GM10847 (cell line): ENCODE data around the gene RPH3AL.

ENCODE experiments used
- POLR2A ChIP-seq: IDR thresholded peaks from 2 replicates; pipeline ENCODE4 v1.6.1; 2011; ENCODE audit not compliant: insufficient read length; ENCODE audit errors: extremely low read depth

Gene RPH3AL

DNA sequence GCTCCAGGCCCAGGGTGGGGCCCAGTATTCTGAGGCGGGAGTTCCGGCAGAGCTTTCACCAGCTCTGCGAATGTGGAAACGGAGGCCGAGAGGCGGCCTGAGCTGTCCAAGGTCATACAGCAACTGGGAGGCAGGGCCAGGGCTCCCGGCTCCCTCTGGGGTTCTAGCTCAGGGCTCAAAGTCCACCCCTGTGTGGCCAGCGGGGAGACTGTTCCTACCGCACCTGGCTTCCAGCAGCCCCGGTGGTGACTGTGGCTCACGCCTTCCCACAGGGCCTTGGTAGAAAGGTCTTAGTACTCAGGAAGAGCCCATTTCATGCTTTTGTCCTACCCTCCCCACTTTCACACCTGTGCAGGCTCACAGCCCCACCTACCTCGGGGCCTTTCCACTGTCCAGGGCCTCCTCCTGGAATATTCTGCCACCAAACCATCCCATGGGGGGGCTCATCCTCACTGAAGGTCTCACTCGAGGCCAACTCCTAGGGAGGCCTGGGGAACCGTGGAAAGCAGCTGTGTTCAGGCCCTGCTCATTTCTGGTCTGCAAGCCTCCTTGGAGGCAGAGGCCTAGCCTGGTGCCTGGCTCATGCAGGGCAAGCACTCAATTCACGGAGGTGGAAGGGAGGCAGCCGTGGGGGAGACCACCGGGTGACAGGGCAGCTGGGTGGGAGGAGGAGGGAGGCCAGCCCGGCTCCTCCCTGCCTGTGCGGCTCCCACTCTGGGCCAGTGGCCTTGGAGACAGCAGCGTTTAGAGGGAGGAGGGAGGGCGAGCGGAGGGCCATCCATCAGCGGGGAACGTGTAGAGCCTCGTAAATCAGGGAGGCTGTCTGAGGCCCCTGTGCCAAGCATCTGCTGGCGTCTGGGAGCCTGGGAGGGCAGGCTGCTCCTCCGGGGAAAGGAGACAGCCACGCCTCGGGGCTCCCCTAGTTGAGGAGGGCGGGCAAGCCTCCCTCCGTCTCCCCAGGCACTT lies 158.5 kb downstream of the RPH3AL start:
- no peak for TF ChIP-seq POLR2A

DNA sequence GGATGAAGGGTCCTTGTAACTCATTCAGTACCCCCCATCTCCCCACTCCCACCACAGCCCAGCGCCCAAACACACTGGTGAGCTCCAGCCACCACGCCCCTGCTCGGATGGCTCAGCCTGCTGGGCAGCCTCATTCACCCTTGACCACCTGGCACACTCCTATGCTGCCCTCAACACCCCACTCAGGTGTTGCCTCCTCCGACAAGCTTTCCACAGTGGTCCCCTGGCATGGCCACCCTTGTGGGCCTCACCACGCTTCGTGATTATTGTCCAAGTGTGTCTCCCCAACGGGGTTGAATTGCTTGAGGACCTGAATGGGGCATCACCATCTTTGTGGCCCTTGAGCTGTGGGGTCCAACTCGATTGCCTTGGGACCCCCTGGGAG lies 159.2 kb downstream of the RPH3AL start:
- no peak for TF ChIP-seq POLR2A

DNA sequence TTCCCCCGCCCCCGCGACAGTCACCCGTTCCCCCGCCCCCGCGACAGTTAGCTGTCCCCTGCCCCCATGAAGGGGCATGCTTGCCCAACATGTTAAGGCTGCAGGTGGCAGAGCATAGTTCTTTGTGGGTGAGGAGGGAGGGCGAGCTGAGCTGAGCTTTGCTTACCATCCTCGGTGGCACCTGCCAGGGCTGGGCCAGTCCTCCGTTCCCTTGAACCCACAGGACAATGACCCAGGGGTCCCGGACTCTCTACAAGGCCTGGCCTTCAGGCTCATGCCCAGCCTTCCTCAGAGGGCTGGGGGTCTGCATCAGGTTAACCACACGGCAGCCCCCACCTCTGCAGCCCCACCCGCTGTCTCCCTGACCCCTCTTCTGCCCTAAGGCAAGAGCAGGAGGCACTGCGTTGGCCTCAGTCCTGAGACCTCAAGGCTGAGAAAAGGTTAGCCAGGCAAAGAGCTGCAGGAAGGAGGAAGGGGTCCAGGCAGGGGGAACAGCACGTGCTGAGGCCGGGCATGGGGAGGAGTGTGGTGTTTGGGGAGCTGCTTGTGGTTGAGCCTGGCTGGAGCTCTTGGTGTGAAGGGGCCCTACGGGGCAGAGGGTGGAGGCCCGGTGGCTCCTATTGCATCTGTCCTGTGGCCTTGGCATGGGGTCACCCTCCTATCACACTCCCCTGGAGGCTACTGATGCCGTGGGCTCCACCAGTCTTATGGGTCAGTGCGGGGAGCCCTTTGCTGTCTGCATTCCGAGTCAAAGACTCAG lies 159.8 kb downstream of the RPH3AL start:
- no peak for TF ChIP-seq POLR2A

DNA sequence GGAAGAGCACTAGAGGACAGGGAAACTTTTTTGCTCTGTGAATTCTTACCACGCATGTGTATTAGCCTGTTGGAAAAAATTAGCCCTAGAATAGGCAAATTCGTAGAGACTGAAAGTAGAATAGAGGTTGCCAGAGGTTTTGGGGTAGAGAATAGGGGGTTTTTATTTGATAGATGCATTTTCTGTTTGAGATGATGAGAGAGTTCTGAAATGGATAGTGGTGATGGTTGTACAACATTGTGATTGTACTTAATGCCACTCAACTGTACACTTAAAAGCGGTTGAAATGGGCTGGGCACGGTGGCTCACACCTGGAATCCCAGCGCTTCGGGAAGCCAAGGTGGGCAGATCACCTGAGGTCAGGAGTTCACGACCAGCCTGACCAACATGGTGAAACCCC lies 163.2 kb downstream of the RPH3AL start:
- no peak for TF ChIP-seq POLR2A

DNA sequence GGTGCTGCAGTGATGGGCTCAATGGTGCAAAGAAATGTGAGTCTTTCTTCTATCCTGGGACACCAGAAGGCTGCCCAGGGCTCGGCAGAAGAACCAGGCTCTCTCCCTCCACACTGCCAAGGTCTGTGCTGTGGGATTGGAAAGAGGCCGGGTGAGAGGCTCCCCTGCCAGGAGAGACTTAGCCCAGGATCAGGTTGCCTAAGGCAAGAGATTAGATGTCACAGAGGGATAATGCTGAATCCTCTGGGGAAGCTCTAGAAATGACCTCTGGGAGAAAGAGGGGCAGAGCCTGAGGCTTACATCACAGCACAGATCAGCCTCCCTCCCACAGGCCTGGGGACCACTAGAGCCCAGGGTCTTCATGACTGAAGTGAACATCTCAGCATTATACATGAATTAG lies 165.5 kb downstream of the RPH3AL start:
- TF ChIP-seq POLR2A, result no peak

DNA sequence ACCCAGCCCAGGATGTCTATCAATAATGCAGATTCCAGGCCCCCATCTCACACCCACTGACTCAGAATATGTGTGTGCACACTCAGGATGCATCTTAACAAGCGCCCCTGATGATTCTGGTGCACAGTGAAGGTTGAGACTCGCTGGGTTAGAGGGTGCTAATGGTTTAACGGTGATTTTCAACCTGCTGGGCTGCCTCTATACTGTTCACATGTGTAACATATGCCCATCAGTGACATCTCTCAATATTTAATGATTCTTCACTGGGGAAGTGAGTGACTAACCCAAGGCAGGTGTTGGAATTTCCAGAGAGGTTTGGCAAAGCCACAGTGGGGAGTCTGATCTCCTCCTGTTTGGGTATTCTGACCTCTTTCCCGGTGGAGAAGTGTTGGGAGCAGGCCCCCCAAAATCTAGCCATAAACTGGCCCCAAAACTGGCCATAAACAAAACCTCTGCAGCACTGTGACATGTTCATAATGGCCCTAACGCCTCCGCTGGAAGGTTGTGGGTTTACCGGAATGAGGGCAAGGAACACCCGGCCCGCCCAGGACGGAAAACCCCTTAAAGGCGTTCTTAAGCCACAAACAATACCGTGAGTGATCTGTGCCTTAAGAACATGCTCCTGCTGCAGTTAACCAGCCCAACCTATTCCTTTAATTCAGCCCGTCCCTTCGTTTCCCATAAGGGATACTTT lies 167.0 kb downstream of the RPH3AL start:
- no peak for TF ChIP-seq POLR2A

DNA sequence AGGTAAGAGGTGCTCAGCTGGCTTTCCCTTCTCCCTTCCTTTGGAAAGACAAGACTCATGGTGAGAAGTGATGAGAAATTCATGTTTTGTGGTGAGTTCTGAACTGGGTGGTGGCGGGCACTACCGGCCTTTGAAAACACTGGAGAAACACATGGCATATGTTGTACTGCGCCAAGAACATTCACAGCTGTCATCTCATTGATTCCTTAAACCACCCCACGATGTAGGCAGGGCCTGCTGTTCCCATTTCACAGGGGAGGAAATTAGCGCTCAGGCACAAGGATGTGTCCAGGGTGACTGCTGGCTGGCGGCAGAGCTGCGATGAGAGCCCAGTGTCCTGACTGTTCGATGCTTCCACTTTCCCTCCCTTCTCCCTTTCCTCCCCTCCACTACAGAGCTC lies 169.6 kb downstream of the RPH3AL start:
- no peak for TF ChIP-seq POLR2A

DNA sequence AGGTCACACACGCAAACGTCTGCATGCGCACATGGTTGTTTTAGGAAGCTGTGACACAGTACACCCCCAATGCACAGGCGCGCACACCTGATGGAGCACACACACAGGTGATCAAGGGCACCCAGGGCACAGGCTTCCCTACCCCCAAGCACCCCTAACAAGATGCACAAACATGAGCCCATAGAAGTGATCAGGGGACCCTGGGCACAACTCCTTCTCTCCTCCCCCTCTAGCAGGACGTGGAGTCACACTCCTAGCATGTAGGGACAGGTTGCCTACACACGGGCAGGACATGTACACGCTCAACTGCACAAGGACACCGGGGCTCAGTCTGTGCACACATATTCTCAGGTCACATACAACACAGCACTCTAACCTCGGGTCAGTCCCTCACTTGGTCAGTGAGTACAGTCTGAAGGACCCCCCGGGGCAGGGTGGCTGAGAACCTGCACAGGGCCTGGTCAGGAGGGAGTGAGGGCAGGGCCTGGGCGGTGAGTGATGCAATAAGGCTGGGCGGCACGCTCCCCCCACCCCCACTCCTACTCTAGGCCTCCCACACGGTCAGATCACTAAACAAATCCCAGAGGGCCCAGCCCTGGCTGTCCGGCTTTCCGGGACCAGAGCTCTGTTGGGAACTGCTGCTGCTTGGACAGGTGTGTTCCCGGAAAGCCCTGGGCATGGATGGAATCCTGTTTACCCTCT lies 170.4 kb downstream of the RPH3AL start:
- TF ChIP-seq POLR2A, result no peak

DNA sequence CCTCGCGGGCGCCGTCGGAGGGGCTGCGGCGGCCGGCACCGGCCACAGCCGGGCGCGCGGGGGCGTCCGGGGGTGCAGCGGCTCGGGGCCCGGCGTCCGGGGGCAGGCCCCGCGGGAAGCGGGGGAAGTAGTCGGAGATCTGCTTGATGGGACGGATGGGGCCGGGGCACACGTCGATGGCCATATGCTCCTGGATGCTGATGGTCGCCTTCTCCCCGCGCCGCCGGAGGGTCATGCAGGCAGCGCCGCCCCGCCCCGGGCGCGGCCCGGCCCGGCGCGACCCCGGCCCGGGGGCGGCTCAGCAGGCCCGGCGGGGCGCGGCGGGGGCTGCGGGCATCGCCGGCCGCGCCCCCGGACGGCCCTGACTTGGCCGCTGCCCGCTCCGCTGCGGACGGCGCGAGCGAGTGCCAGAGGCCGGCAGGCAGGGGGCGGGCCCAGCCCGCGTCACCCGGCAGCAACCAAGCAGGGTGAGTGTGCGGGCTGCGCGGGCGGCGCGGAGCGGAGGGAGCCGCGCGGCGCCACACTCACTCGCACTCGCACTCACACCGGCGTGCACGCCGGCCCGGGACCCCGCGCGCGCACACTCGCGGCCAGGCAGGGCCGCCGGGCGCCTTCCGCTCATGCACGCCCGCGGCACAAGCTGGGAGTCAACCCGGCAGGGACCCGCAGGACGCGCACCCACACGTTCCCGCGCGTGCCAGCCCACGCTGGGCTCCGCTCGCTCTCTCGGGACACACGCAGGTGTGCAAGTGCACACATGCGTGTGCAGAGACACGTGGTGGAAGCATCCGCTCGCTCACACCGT lies 171.2 kb downstream of the RPH3AL start, which contains the start of gene DOC2B:
DOC2B (minus strand) TSS at position 406 of the 805 bp plus-strand sequence; CDS start at position 235, 171 bp downstream.
- TF ChIP-seq POLR2A, result no peak

DNA sequence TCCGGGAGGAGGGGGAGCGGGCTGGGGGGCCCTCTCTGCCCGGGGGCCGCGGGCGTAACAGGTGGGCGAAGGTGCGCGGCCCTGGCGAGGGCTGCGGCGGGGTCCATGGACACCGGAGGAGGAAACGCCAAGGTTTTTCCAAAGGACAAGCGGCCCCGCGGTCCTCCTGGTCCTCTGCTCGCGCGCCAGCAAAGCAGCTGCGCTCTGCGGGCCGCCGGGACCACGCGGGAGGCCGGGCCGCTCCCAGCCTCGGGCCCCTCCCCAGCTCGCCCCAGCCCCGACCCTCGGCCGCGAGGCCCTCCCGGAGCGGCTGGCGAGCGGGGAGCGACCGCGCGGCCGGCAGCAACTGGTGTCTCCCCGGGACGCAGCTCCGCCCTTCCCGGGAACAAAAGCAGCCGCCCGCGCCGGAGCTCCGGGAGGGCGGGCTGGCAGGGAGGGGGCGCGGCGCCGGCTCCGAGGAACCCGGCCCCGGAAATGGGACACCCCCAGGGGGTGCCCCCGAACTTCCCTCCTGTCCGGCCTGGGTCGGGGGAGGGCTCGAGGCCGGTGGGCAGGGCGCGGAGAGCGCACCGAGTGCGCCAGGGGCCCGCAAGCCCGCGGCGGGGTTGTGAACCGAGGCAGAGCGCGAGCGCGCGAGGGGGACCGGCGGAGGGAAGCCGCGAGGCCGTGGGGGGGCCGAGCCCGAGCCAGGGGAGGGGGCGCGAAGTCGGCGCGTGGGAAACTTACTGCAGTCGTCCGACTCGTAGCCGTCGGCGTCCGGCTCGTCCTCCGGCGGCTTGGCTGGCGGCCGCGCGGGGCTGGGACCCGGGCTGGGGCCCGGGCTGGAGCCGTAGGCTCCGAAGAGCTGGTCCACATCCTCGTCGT lies 172.0 kb downstream of the RPH3AL start:
- no peak for TF ChIP-seq POLR2A

DNA sequence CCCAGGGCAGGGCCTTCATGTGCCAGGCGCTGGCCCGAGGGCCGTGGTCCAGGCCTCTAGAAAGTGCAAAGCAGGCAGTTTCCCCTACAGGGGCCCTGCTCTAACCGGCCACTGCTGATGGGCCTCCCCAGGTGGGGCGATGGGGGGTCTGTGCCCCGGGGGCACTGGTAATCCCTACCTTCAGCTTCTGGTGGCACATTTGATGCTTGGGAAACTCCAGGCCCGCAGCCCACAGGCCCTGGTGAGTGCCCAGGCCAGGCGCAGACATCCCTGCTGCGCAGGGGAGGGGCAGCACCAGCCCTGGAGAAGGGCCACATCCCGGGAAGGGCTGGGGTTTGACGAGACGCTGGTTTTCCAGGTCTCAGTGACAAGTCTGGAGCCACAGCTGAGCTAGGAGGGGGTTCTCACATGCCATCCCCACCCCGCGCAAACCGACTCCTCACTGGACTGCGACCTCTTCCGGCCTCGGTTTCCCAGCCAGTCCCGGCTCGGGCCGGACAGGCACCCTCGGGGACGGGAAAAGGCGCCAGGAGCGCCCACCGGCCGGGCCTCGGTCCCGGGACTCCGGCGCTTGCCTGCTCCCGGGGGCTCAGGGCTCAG lies 172.7 kb downstream of the RPH3AL start:
- TF ChIP-seq POLR2A, result no peak

DNA sequence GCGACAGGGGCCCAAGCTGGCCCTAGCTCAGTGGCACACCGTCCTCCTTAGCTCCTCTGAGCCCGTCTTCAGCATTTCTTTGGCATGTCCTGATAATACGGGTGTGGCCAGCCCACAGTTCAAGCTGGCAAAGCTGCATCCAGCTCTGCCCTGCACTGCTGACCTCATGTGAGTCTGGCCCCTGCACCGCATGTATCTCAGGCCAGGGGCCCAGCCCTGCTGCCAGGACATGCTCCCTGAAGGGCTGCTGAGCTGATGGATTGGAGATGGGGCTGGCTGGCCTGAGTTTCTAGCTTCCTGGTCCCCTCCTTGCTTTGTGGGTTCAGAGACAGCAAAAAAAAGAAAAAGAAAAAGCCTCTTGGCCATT lies 173.6 kb downstream of the RPH3AL start:
- no peak for TF ChIP-seq POLR2A

DNA sequence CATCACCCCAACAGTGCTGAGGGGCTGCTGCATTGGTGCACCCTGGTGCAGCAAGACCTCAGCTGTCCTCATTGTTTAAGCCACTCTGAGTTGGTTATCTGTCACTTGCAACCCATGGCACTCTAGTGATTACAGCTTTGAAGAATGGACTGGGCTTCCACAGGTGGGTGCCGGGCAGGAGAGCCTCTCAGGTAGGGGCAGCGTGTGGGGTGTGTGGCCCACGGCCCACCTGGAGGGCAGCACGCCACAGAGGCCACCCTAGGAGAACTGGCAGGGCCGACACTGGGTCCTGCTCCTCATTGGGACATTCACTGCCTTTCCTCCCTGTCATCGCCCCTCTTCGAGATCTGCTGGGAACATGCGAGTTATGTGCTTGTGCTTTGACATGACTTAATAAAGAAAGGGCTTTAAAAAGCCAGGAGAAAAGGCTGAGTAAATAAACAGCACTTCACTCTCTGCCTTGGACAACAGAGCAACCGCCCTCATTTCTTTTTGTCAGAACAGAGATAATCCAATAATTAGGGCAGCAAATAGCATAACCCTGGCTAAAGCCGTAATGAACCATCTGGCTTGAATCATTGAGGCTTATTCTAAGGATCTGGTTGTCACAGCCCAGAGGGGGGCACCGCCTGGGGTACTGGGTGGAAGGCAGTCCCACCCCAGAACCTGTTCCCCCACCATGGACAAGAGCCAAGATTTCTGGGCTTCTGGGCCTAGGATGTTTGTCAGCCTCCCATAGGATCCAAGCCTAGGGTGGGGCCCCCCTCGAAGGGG lies 174.1 kb downstream of the RPH3AL start:
- no peak for TF ChIP-seq POLR2A
